Measurements from ENCODE around the gene TNNT3.

GRCh38 chr11:1880746-1881441 is 38.6 kb upstream of the TNNT3 start:
- TF ChIP-seq CTCF (IDR thresholded peaks at IDR 0.05) = no peak
- TF ChIP-seq POLR2A (IDR thresholded peaks at IDR 0.05) = no peak

Data from uterus (tissue), 2 donors.